Heart left ventricle (tissue), 16 donors: ENCODE measurements around the gene MCC. TPM values are rescaled to one million over a fixed set of nuclear protein-coding genes. Genes with fewer than 3 reads are reported as not detected.

ENCODE experiments used
- ATAC-seq, 4 donors: fragments of 200-7000 bp; cut with Tn5 transposase; one replicate each; pipeline ENCODE4 v1.9.1; 2020 to 2022; ENCODE audit warnings: moderate library complexity in 4 of 4, mild to moderate bottlenecking in 3 of 4, moderate number of reproducible peaks in 1 of 4
- DNase-seq, 5 donors: peaks; one replicate each; pipeline ENCODE4 v3.0.0-alpha.2; 2020
- H3K27ac ChIP-seq, 12 donors: fragments of 200-600 bp; sonication (generic) in 4 of 12; one replicate each; pipeline versions ENCODE4 v1.5.0 to v1.8.0; 2016 to 2022; ENCODE audit warnings: mild to moderate bottlenecking in 2 of 12
- H3K27me3 ChIP-seq, 9 donors: fragments of 200-600 bp; sonication (generic) in 2 of 9; one replicate each; pipeline versions ENCODE4 v1.5.1 to v1.8.0; 2016 to 2022; ENCODE audit warnings: mild to moderate bottlenecking in 3 of 9
- H3K36me3 ChIP-seq, 9 donors: fragments of 200-600 bp; sonication (generic) in 2 of 9; one replicate each; pipeline versions ENCODE4 v1.5.0 to v1.8.0; 2018 to 2022; ENCODE audit warnings: mild to moderate bottlenecking in 2 of 9
- H3K4me1 ChIP-seq, 12 donors: fragments of 200-600 bp; sonication (generic) in 4 of 12; one replicate each; pipeline versions ENCODE4 v1.5.0 to v1.8.0; 2016 to 2022; ENCODE audit warnings: mild to moderate bottlenecking in 3 of 12
- H3K4me3 ChIP-seq, 12 donors: fragments of 200-600 bp; sonication (generic) in 4 of 12; one replicate each; pipeline versions ENCODE4 v1.5.0 to v1.8.0; 2017 to 2022; ENCODE audit warnings: mild to moderate bottlenecking in 9 of 12, moderate library complexity in 4 of 12
- H3K9me3 ChIP-seq, 12 donors: fragments of 200-600 bp; sonication (generic) in 4 of 12; one replicate each; pipeline versions ENCODE4 v1.5.0 to v1.8.0; 2016 to 2022; ENCODE audit warnings: mild to moderate bottlenecking in 1 of 12
- CTCF ChIP-seq, 12 donors: fragments of 200-600 bp; sonication (generic) in 4 of 12; IDR thresholded peaks; one replicate each; pipeline versions ENCODE4 v1.5.0 to v1.8.0; 2018 to 2022; ENCODE audit warnings: antibody characterized with exemption in 12 of 12, mild to moderate bottlenecking in 5 of 12
- POLR2A ChIP-seq, 2 donors: fragments of 450-650 bp; IDR thresholded peaks; one replicate each; pipeline ENCODE4 v1.6.1; 2017; ENCODE audit warnings: antibody characterized with exemption in 2 of 2, mild to moderate bottlenecking in 2 of 2, moderate library complexity in 2 of 2
- WGBS, 4 donors: extraction: QIAGEN DNeasy Blood & Tissue Kit in 2 of 4; methylation state at CpG; one replicate each; pipeline versions ENCODE4 v1.1.5 to v1.1.7; 2013 to 2018; 5-methylcytosine and 5-hydroxymethylcytosine counted together
- intact Hi-C, 10 donors: fragments of 100-400 bp; cut with DNase I; formaldehyde crosslinking; loops; one replicate each; pipeline versions ENCODE4 v1.11.1 to v1.14.2; 2022
- polyA plus RNA-seq, 2 donors: library from polyadenylated mRNA; stranded (reverse); fragments of 200-250 nt; gene quantifications; one replicate each; pipeline ENCODE4 v1.2.3, GENCODE V29; 2013
- total RNA-seq, 9 donors: library from RNA; depleted of rRNA in 2 of 9; stranded (reverse); fragments of >200 nt in 2 of 9; fragmentation: NEBNext Ultra II Directional in 3 of 9; extraction: Animal tissue kit (Norgen Biotek cat#: 25700) in 3 of 9; gene quantifications; one replicate each; pipeline versions ENCODE4 v1.1.0 to v1.2.4, GENCODE V29; 2016 to 2023
- donor health status: ischemic (EF 13 %, LVEDD 7.1; RV severe dilation, severe dysfunction).
- donor health status: healthy with polysubstance abuse.
- donor health status: DM: no; HTN: yes; CAD: no.
- donor health status: DM: no; HTN: no; CAD: no.
- donor health status: ischemic (EF 25% LVEDD 6.9; RV normal size, moderate dysfunction).
- donor health status: ischemic (EF 25% LVEDD 5.7; RV mildly dilated, moderate dysfunction).
- donor health status: healthy.
- donor health status: DM: yes; HTN: yes; CAD: no.
- donor health status: ischemic (EF 35%, LVEDD 5.7; RV mildly dilated, moderate dysfunction).
- donor health status: nonischemic (EF 11% LVEDD 7.7; RV severe dilation, severe dysfunction).
- donor health status: DM: yes; HTN: yes; CAD: no.
- donor health status: PGD.
- donor health status: ischemic (EF 29% LVEDD 5.4; RV normal size, mild dysfunction).
- donor health status: nonischemic (EF 23%, LVEDD 6.1; RV moderate dilation, normal function).

MCC gene
- total and polyA plus RNA-seq, 11 donors, result 6.1 to 33.8 (median 24.3) TPM

- Histone ChIP-seq H3K9me3 (no peaks in the 10 kb centered on the region), H3K4me1 (peaks cover 0 to 21% (median 4%) of the 10 kb centered on the region in 12 donors), H3K27ac (no peak overlapping the region), H3K36me3 (no peaks in the 10 kb centered on the region), H3K27me3 (no peaks in the 10 kb centered on the region), H3K4me3 (no peak overlapping the region)
- TF ChIP-seq POLR2A (IDR thresholded peaks at IDR 0.05) (no peak), CTCF (IDR thresholded peaks at IDR 0.05) (no peak)
- intact Hi-C loops, result no loop called here
- 68 to 92% (median 83%) methylated on average over 3 of the region's 3 CpGs for WGBS, 4 donors
- DNase-seq (no peak), ATAC-seq (peak in 3 of 4 donors; percentile 46 to 61 (median 61))
Observed at GRCh38 chr5:113357696-113358476, 130.4 kb downstream of the MCC start.

DNA sequence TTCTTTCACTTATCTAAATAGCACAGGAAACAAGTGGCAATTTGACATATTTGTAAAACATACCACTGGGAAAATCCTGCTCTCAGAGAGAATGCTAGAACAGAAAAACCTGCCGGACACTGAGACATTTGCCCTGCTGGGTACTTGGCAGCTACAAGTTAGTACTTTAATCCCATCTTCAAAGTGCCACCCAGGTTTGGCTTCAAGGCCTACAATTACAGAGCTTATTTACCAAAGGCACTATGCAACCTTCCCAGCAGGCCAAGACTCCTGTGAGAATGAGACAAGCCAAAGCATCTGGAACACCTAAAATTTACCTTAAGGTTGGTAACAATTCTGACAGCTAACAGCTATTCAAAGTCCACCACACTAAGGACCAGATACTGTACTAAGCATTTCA is 131.8 kb downstream of the MCC start:
- Histone ChIP-seq H3K36me3 (no peaks in the 10 kb centered on the region), H3K9me3 (no peaks in the 10 kb centered on the region), H3K4me1 (peaks cover 0 to 21% (median 4%) of the 10 kb centered on the region in 12 donors), H3K27ac (no peak overlapping the region), H3K4me3 (no peak overlapping the region), H3K27me3 (no peaks in the 10 kb centered on the region)
- TF ChIP-seq POLR2A (IDR thresholded peaks at IDR 0.05) (no peak), CTCF (IDR thresholded peaks at IDR 0.05) (no peak)
- ATAC-seq, result no peak
- no peak for DNase-seq
- 54 to 95% (median 90%) methylated on average over 1 of the region's 1 CpG for WGBS, 4 donors
- intact Hi-C loops, result no loop called here

GRCh38 chr5:113354055-113354454 is 134.2 kb downstream of the MCC start:
- peaks cover 0 to 17% (median 2%) of the 10 kb centered on the region in 12 donors for H3K4me1 ChIP-seq
- WGBS, 4 donors, result 29 to 93% (median 49%) methylated on average over 1 of the region's 1 CpG
- H3K27me3 ChIP-seq, result no peaks in the 10 kb centered on the region
- H3K27ac ChIP-seq, result no peak overlapping the region
- ATAC-seq (no peak), DNase-seq (no peak)
- intact Hi-C loops, result no loop called here
- no peaks in the 10 kb centered on the region for H3K9me3 ChIP-seq
- no peak overlapping the region for H3K4me3 ChIP-seq
- no peaks in the 10 kb centered on the region for H3K36me3 ChIP-seq
- TF ChIP-seq POLR2A (IDR thresholded peaks at IDR 0.05) (no peak), CTCF (IDR thresholded peaks at IDR 0.05) (no peak)

GRCh38 chr5:113347572-113347971 is 140.7 kb downstream of the MCC start:
- DNase-seq (no peak), ATAC-seq (no peak)
- Histone ChIP-seq H3K27me3 (no peaks in the 10 kb centered on the region), H3K4me1 (peaks cover 0 to 10% (median 0%) of the 10 kb centered on the region in 12 donors), H3K4me3 (no peak overlapping the region), H3K9me3 (peaks cover 0 to 5% (median 0%) of the 10 kb centered on the region in 12 donors), H3K27ac (no peak overlapping the region), H3K36me3 (no peaks in the 10 kb centered on the region)
- intact Hi-C loops, result no loop called here
- no peak for TF ChIP-seq POLR2A (IDR thresholded peaks at IDR 0.05)
- 96 to 100% (median 97%) methylated on average over 1 of the region's 1 CpG for WGBS, 4 donors
